Measurements from ENCODE around the gene ZDHHC21. TPM values are rescaled to one million over a fixed set of nuclear protein-coding genes. Genes with fewer than 3 reads are reported as not detected.

ZDHHC21 gene, protein sequence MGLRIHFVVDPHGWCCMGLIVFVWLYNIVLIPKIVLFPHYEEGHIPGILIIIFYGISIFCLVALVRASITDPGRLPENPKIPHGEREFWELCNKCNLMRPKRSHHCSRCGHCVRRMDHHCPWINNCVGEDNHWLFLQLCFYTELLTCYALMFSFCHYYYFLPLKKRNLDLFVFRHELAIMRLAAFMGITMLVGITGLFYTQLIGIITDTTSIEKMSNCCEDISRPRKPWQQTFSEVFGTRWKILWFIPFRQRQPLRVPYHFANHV
- total RNA-seq = 9.8 and 11.3 TPM in 2 replicates

GRCh38 chr9:14693251-14693861, at the start of gene ZDHHC21:
Gene ZDHHC21 (minus strand): TSS chr9:14693432. CDS start chr9:14674340, 19,092 bp downstream.

GRCh38 chr9:14722391-14723035, 29.3 kb upstream of the ZDHHC21 start, which contains the start of gene CER1:
Gene CER1 (minus strand): TSS chr9:14722733. CDS start chr9:14722672, 61 bp downstream.

Other genes with a start within 250 kb of the ZDHHC21 start
- gene CER1, start 29.3 kb upstream of the ZDHHC21 start, total RNA-seq = not detected in 2 replicates
- gene FREM1, start 217.0 kb upstream of the ZDHHC21 start, total RNA-seq = under 0.01 and 0.09 TPM in 2 replicates